Neutrophil (primary cell): Measurements from ENCODE around the gene NXN.
"Not testable (repeated sequence)": the region's sequence is repeated elsewhere in the genome, so short reads cannot be mapped to it uniquely, and the experiment has no call there.

Experiments used
- H3K27ac ChIP-seq: fragments of 200-600 bp; sonication (generic); 2 replicates; pipeline ENCODE4 v1.5.1; 2016; ENCODE audit warnings: mild to moderate bottlenecking, moderate library complexity
- H3K27me3 ChIP-seq: fragments of 200-600 bp; sonication (generic); 2 replicates; pipeline ENCODE4 v1.6.0; 2016; ENCODE audit warnings: mild to moderate bottlenecking
- H3K36me3 ChIP-seq: fragments of 200-600 bp; sonication (generic); 2 replicates; pipeline ENCODE4 v1.5.1; 2017
- H3K4me1 ChIP-seq, 2 experiments: fragments of 200-600 bp in 1 of 2; sonication (generic) in 1 of 2; 1 replicate in 1 of 2; 2 replicates in 1 of 2; pipeline versions ENCODE4 v1.5.1 to v1.6.1; 2013 to 2016; ENCODE audit warnings: low read depth in 1 of 2, low read length in 1 of 2, mild to moderate bottlenecking in 1 of 2, moderate library complexity in 1 of 2; ENCODE audit not compliant: control insufficient read depth in 1 of 2, insufficient read depth in 1 of 2
- H3K4me3 ChIP-seq, 2 experiments: fragments of 200-600 bp in 1 of 2; sonication (generic) in 1 of 2; 1 replicate in 1 of 2; 2 replicates in 1 of 2; pipeline ENCODE4 v1.5.1; 2013 to 2016; ENCODE audit warnings: low read depth in 1 of 2, low read length in 1 of 2, mild to moderate bottlenecking in 1 of 2, moderate library complexity in 1 of 2
- H3K9me3 ChIP-seq: fragments of 200-600 bp; sonication (generic); 2 replicates; pipeline ENCODE4 v1.5.1; 2016
- TF ChIP-seq, protein P1 (sequence below): fragments of 200-600 bp; sonication (generic); IDR thresholded peaks from 2 replicates; pipeline ENCODE4 v1.5.1; 2016; ENCODE audit warnings: antibody characterized with exemption

Gene NXN

DNA sequence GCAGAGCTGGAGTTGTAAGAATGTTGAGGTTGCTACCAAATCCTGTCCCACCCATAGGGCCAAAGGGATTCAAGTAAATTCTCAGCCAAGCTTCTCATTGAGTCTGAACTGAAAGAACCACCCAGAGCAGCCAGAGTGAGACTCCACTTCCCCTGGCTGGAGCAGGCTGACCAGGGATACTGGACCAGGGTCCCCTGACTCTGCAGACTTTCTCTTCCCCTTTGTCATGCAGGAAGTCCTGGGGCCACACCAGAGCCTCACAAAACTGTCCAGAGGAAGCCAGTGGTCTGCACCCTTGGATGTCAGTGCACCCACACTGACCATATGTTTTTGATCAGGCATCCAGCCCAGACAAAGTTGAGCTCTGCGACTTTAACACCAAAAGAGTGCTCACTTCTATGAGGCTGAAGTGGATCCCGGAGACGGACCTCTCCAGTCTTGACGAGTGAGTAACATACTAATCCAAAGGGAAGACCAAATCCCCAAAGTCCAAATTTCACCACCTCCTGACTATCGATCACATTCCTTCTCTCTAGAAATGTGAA, 4.1 kb downstream of the NXN start:
- H3K36me3 ChIP-seq, result no peaks in the 10 kb centered on the region
- peaks cover 10 to 20% of the 10 kb centered on the region in 2 experiments for H3K4me1 ChIP-seq
- no peak overlapping the region for H3K4me3 ChIP-seq
- H3K27ac ChIP-seq, result no peak overlapping the region
- no peaks in the 10 kb centered on the region for H3K9me3 ChIP-seq
- TF ChIP-seq, protein P1, sequence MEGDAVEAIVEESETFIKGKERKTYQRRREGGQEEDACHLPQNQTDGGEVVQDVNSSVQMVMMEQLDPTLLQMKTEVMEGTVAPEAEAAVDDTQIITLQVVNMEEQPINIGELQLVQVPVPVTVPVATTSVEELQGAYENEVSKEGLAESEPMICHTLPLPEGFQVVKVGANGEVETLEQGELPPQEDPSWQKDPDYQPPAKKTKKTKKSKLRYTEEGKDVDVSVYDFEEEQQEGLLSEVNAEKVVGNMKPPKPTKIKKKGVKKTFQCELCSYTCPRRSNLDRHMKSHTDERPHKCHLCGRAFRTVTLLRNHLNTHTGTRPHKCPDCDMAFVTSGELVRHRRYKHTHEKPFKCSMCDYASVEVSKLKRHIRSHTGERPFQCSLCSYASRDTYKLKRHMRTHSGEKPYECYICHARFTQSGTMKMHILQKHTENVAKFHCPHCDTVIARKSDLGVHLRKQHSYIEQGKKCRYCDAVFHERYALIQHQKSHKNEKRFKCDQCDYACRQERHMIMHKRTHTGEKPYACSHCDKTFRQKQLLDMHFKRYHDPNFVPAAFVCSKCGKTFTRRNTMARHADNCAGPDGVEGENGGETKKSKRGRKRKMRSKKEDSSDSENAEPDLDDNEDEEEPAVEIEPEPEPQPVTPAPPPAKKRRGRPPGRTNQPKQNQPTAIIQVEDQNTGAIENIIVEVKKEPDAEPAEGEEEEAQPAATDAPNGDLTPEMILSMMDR, result no peak
- H3K27me3 ChIP-seq, result peaks cover 93% of the 10 kb centered on the region

DNA sequence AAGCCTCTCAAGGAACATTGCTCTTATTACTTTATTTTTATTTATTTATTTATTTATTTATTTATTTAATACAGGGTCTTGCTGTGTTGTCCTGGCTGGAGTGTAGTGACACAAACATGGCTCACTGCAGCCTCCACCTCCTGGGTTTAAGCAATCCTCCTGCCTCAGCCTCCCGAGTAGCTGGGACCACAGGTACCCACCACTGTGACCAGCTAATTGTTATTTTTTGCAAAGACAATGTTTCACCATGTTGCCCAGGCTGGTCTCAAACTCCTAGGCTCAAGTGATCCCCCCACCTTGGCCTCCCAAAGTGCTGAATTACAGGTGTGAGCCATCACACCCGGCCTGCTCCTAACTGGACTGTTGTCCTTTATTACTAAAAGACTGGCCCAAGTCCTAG, 4.8 kb downstream of the NXN start:
- not testable (repeated sequence) for H3K9me3 ChIP-seq, H3K27ac ChIP-seq, H3K36me3 ChIP-seq, H3K4me3 ChIP-seq
- Histone ChIP-seq H3K27me3 (peaks cover 96% of the 10 kb centered on the region), H3K4me1 (peaks cover 4 to 13% of the 10 kb centered on the region in 2 experiments)

DNA sequence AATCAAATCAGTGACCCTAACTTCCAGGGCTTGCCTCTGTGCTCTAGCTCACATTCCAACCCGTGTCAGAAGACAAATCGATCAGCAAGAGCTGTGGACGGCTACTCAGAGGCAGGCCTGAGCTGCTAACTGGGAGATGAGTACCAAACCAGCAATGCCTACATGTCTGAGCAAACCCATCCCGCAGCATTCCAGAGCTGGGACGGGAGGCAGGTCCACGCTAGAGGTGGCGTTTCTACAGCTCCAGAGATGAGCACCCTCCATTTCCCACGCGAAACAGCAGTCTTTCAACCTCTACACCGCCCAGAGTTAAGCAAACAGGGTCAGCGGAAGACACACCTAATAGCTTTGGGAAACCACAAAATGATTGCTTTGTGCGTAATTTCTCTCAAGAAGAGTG, 6.5 kb downstream of the NXN start:
- Histone ChIP-seq H3K4me3 (no peak overlapping the region), H3K27me3 (peaks cover 98% of the 10 kb centered on the region), H3K36me3 (no peaks in the 10 kb centered on the region), H3K4me1 (peaks cover 0 to 4% of the 10 kb centered on the region in 2 experiments), H3K27ac (no peak overlapping the region), H3K9me3 (no peaks in the 10 kb centered on the region)
- TF ChIP-seq, protein P1, result no peak

DNA sequence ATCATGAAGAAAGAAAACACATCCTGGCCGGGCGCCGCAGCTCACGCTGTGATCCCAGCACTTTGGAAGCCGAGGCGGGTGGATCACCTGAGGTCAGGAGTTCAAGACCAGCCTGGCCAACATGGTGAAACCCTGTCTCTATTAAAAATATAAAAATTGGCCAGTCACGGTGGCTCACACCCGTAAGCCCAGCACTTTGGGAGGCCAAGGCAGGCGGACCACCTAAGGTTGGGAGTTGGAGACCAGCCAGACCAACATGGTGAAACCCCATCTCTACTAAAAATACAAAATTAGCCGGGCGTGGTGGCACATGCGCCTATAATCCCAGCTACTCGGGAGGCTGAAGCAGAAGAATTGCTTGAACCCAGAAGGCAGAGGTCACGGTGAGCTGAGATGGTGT, 7.7 kb downstream of the NXN start:
- not testable (repeated sequence) for H3K9me3 ChIP-seq, H3K4me3 ChIP-seq, H3K4me1 ChIP-seq, H3K36me3 ChIP-seq, H3K27ac ChIP-seq
- peaks cover 90% of the 10 kb centered on the region for H3K27me3 ChIP-seq

DNA sequence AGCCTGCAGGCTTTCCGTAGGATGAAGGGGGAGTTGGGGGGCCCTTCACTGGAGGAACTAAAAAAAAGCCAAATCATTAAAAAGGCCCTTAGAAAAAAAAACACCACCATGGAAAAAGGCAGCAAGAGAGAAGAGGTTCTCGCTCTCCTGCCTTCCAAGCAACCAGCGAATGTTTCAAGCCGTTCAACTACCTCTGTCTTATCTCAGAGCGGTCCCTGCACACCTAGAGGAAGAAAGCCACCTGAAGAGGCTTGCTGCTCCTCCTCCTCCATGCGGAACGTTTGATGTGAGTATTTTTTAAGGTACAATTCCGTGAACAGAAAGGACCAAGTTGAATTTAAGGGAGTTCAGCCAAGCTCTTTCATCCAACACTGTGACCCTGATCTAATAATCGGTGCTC, 9.2 kb downstream of the NXN start:
- no peaks in the 10 kb centered on the region for H3K36me3 ChIP-seq
- TF ChIP-seq, protein P1, result no peak
- H3K9me3 ChIP-seq, result no peaks in the 10 kb centered on the region
- no peaks in the 10 kb centered on the region for H3K4me1 ChIP-seq
- H3K27me3 ChIP-seq, result peaks cover 90% of the 10 kb centered on the region
- H3K27ac ChIP-seq, result no peak overlapping the region
- no peak overlapping the region for H3K4me3 ChIP-seq

DNA sequence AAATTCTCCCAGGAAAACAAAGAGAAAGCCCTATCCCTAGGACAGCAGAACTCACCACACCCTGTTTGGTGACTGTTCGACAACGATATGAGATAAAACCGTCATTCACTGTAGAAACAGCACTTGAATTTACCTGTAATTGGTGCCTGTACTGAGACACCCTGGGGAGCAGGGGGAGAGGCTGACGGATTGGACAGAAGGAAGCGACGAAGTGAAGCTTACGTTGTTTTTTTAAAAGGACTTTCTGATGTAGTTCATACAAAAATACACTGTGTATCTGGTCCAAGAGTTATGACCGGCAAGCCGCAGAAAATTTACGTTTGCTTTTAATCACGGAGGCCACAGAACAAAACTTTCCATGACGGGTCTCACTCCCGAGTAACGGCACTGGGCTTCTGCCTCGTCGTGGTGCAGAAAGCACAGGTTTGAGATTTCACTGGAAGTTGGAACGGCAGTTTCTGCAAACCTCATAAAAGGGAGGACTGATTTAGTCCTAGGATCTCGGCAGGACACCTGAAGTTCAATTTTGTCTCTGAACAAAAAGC, 9.7 kb downstream of the NXN start:
- TF ChIP-seq, protein P1, result no peak
- Histone ChIP-seq H3K27me3 (peaks cover 90% of the 10 kb centered on the region), H3K4me1 (no peaks in the 10 kb centered on the region), H3K27ac (no peak overlapping the region), H3K4me3 (no peak overlapping the region), H3K36me3 (no peaks in the 10 kb centered on the region), H3K9me3 (no peaks in the 10 kb centered on the region)
